Right renal pelvis (tissue), 4 donors: ENCODE results near the gene MEGF6. TPM values are rescaled to one million over a fixed set of nuclear protein-coding genes. Genes with fewer than 3 reads are reported as not detected.
"Not testable (repeated sequence)": the region's sequence is repeated elsewhere in the genome, so short reads cannot be mapped to it uniquely, and the experiment has no call there.

Source experiments
- DNase-seq, 4 donors: peaks; one replicate each; pipeline ENCODE4 v3.0.0-alpha.2; 2013; ENCODE audit warnings: low read depth in 4 of 4, low spot score in 3 of 4, missing footprints in 1 of 4
- polyA plus RNA-seq, 4 donors: library from polyadenylated mRNA; unstranded; fragments of 120-200 nt; gene quantifications; one replicate each; pipeline ENCODE4 v1.2.1, GENCODE V29; 2013; ENCODE audit not compliant: insufficient read length in 4 of 4

The MEGF6 gene
- polyA plus RNA-seq, 4 donors, result 9.0 to 15.6 (median 10.5) TPM

DNA sequence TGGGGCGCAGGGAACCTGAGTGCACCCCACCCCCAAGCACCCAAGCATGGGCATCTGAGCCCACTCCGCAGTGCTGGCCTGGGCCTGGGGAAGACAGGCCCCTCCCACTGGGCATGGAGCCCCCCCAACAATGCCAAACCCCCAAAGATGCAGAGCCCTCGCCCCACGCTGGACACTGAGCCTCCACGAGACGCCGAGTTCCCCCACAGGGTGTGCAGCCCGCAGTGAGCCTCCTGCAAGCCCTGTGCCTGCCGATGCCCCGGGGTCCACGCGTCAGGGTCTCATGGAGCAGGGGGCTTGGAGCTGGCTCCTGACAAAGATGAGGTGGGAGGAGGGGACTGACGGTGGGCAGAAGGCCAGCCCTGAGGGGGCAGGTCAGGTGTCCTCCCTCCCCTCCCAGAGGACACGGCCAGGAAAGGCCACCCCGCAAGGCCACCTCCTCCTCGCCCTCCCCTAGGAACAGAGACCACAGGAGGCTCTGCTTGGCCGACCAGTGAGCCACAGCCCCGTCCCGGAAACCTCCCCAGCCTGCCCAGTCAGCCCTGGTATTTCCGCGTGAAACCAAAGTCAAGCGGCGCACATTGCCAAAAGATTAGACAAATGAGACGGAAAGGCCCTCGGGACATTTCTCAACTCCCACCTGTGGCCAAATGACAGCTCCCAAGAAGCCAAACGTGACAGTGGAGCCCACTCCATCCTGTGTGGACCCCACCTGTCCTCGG is 33.4 kb downstream of the MEGF6 start:
- no peak for DNase-seq

DNA sequence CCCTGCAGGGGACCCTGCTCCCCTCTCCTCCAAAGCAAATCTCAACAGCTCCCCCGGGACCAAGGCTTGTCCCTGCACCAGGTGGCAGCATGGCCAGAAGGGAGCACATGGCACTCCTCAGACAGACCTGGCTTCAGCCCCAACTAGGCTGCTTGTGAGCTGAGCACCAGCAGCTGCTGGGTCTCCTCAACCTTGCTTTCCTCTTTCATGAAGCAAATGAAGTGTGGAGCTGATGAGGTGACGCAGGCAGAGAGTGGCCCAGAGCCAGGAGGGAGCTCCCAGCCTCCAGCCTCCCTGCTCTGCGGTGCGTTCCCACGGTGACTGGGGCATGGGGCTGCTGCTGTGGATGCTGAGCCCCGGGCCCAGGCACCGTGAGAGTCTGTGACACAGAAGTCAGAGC is 34.0 kb downstream of the MEGF6 start:
- DNase-seq, result no peak

DNA sequence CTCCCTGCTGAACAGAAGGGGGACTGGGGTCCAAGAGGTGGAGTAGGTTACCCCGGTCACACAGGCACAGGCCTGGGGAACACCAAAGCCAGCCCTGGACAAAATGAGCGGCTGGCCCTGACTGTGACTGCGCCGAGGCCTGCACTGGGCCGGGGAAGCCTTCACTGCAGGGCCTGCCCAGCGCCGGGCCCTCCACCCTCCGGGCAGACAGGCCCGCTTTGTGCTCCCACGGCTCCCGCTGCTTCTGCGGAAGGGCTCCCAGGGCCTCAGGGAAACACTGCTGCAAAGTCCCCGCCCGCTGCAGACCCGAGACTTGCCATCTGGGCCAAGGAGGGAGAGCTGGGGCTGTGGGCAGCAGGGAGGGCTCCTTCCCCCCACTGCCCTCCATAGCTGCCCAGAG is 35.3 kb downstream of the MEGF6 start:
- no peak for DNase-seq

DNA sequence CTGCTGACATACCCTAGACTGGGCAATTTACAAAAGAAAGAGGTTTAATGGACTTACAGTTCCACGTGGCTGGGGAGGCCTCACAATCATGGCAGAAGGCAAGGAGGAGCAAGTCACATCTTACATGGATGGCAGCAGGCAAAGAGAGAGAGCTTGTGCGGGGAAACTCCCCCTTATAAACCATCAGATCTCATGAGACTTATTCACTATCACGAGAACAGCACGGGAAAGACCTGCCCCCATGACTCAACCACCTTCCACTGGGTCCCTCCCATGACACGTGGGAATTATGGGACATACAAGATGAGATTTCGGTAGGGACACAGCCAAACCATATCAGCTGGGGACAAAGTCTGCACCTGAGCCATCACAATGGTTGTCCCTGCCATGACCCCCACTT is 35.8 kb downstream of the MEGF6 start:
- DNase-seq, result not testable (repeated sequence)

DNA sequence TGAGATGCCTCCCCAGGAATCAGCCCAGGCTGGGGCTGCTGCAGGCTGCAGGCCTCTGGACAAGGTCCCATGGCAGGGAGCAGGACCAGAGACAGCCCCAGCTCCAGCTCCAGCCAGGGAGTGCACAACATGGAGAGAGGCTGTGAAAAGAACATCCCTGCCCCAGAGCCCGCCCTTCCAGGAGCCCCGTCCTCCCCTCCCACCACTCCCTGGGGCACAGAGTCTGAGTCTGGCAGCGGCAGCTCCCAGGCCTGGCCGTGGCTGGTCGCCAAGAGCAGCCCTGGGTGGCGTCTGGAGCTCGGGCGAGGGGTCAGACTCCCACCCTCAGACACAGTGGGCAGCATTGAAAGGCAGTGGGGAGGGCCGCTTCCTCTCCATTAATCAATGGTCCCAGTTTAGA is 37.8 kb downstream of the MEGF6 start:
- DNase-seq, result no peak

DNA sequence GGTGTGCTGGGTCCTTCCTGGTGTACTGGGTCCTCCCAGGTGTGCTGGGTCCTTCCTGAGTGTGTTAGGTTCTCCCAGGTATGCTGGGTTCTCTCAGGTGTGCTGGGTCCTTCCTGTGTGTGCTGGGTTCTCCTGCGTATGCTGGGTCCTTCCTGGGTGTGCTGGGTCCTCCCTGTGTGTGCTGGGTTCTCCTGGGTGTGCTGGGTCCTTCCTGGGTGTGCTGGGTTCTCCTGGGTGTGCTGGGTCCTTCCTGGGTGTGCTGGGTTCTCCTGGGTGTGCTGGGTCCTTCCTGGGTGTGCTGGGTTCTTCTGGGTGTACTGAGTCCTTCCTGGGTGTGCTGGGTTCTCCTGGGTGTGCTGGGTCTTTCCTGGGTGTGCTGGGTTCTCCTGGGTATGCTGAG is 38.7 kb downstream of the MEGF6 start:
- DNase-seq, result not testable (repeated sequence)

DNA sequence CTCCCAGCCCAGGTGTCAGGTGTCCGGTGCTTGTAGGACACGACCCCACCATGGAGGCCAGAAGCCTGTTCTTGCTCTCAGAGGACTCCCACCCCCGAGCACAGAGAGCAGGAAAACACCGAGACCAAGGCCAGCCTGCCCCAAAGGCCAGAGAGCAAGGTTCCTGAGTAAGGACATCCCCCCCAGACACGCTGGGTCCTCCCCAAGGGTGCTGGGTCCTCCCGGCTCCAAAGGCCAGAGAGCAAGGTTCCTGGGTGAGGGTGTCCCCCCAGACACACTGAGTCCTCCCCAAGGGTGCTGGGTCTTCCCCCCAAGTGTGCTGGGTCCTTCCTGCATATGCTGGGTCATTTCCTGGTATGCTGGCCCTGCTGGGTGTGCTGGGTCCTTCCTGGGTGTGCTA is 40.0 kb downstream of the MEGF6 start:
- no peak for DNase-seq

DNA sequence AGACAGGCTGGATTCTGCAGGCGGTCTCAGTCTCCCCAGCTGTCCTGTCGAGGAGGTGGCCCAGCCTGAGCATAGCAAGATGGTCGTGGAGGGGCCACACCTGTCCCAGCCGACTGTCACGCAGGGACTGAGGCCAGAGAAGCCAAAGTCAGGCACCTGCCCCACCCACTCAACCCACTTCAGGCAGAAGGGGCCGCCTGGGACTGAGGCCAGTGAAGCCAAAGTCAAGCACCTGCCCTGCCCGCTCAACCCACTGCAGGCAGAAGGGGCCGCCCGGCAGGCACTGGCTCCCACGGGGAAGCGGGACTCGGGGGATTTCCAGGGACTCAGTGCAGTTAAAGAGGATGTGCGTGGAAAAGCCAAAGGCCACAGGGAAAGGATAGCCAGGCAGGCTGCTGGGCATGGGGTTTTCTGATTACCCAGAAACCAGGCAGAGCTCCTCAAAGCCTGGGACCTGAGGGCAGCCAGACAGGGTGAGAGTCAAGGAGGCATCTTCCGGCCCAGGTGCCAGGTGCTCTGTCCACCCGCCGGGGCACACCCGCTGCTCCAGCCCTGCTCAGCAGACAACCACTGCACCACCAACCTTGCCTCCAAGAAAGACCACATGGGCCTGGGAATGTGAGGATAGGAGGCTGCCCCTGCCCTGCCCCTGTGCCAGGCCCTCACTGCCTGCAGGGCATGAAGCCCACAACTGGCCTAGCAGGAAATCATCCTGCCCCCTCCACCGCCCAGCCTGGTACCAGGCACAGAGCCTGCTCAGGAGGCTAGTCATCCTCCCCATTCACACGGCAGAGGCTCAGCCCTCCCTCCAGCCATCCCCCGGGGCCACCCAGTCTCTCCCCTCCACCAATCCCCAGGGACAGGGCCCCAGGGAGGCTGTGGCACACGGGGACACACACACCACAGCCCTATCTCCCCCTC is 41.0 kb downstream of the MEGF6 start:
- DNase-seq, result no peak

DNA sequence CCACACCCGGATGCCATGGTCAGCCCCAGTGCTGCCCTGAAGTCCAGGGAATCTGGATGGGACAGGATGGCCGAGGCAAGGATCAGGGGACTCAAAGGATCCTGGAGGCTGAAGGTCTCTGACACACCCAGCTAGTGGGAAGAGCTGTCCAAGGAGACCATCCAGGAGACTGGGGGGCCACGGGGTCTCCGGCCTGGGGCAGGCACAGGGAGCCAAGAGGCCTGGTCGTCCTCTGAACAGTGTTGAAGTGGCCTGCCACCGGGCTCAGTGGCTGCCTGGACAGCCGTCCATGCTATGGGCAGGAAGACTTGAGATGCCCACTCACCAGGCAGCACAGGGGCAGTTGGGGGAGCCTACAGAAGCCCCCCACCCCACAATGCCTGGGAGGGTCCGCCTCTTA is 41.9 kb downstream of the MEGF6 start:
- DNase-seq, result no peak

DNA sequence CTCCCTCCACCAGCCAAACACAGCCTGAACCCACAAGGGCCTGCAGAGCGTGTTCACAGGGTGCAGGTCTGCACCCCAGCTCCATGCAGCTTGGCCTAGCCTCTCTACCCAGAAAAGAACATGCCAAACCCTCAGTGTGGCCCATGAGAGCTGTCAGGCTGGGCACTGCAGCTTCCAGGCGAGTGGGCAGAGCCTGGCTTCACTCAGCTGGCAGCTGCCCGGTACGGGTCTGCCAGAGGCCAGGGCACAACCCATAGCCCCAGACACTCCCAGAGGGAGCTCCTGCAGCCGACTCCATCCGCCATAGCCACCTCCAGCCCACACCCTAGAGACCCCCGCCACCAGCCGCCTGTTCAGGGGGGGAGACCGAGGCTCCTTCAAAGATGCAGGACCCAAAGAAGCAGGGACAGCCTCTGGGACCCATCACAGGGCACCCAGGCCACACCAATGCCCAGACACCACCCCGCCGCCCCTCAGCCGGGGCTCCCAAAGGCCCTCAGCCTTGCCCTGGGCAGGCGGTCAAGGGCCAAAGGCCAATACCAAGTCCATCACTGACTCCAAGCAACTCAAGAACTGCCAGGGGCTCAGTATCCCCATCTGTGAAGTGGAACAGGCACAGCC is 42.4 kb downstream of the MEGF6 start:
- no peak for DNase-seq

DNA sequence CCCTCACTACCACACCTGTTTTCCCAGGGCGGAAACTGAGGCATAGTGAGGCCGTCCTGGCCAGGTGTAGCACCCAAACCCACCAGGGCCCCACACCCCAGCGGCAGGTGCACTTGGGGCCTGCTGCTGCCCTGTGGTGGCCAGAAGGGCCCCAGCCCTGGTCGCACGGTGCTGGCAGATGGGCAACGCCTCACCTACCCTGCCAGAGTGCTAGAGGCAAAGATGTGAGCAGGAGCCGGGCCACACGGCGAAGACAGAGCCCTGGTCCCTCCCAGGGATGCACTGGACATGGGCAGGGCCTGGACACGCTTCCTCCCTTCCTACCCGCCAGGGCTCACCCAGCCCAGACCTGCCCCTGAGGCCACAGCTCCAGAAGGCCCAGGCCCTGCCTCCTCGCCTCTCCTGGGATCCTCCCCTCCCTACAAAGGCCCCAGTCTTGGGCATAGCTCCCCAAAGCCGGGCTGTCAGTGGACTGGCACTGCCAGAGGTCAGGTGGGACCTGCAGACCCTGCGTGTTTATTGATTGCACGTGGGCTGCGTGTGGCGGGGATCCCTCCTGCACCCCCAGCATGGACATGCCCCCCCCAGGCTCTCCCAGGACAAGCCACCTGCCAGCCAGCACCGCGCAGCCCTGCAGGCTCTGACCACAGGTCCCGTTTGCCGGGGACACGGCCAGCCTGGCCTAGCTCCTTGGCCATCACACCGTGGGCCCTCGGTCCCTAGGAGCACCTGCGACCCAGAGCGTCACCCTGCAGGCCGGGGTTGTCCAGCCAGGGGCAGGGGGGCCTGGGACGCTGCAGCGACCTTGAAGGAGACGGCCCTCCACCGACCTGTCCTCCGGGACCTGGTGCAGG is 44.1 kb downstream of the MEGF6 start:
- no peak for DNase-seq

DNA sequence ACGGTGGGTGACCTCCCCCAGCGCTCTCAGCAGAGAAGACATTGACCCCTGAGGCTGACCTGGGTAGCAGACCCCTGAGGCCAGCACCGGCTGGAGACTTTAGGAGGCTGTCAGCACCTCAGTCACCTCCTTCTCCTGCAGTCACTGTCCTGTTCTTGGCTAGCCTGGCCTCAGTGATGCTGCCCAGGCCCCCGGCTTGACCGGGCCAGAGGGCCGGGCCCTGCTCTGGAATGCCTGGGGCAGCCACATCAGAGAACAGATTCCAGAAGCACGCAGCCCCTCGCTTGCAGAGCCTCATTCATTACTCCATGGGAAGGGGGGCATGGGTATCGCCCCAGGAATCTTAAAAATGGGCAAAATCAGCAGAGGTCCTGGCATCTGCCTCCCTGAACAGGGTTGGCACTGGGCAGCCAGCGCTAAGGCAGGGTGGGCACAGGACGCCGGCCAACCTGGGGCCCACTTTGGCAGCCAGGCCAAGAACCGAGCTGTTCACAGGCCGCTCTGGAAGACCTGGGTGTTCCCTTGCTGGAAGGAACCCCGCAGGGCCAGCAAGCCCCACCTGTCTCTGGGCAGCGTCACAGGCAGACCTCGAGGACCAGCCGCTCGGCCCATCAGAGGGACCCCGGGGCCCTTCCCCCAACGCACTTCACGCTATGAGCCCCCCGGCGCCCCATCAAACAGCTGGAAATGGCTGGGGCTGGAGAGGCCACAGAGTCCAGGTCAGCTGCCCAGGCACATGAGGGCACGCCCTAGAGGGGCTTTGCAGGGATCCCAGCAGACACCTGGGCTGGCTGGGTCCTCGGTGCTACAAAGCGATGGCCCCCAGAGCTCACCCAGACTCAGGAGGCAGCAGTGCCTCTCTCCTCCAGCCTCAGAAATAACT is 45.1 kb downstream of the MEGF6 start:
- DNase-seq, result no peak

DNA sequence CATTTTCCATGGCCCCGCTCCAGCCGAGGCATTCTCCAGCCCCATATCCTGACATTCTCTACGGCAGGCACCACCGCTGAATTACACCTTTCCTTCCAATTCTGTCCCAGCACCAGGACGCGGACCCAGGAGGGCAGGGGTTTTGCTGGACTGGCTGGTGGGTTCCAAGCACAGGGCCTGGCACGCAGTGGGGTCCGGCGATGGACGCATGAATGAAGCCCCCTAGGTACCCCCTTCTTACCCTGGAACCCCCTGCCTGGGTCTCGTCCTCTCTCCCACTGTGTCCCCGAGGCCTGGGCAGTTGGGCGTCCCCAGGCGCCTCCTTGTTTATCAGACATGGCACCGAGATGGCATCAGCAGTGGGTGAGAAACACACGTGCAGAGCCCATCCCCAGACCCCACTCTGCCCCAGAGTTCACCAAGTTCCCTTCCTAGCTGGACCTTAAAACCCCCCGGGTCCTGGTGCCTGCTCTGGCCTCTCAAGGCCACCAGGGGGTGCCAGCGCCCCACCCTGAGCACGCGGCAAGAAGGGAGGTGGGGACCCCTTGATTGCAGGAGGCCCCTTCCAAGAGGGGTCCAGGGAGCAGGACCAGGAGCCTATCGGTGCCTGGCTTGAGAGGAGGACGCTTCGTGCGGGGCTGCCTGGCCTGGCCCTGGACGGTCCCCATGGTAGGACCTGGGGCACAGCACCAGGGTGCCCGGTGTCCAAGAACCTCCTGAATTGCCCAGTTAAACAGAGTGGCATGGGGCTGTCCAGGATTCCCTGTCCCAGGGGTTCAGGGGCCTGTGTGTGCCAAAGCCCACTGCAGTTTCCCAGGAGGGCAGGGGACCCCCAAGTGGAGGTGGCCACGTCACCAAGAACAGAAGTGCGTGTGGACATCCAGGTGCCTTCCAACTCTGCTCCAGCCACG is 46.1 kb downstream of the MEGF6 start:
- no peak for DNase-seq

DNA sequence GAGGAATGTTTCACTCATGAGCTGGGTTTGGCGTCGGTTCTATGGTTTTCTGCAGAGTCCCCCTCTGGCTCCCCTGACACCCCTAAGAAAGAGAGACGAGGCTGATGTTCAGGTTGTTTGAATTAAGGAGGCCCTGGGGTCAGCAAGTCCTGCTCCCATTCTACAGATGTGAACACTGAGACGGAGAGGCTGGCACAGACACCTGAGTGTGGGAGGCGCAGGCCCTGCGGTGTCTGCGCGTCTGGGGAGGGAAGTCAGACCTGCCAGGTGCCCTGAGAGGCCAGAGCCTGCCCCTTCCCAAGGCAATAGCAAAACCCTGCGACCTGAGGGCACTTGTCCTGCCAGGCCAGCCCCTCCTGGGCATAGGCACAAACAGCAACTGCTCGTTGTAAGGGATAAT is 47.7 kb downstream of the MEGF6 start:
- DNase-seq, result no peak

DNA sequence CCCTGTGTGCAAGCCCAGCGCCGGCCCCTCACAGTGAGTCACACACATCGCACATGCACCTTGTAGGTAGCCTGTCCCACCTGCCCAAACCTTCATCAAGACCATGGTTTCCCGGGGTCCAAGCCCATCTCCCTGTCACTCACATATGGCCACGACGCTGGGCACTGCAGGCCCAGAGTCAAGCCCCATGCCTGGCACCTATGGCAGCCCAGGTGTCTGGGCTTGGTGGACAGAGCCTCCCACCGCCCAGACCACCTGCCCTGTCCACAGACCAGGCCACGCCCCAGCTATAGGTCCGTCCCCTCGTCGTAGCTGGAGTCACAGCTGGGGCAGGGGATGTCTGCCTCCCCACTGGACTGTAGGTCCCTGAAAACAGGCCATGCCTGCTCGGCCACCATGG is 48.2 kb downstream of the MEGF6 start:
- DNase-seq, result no peak

DNA sequence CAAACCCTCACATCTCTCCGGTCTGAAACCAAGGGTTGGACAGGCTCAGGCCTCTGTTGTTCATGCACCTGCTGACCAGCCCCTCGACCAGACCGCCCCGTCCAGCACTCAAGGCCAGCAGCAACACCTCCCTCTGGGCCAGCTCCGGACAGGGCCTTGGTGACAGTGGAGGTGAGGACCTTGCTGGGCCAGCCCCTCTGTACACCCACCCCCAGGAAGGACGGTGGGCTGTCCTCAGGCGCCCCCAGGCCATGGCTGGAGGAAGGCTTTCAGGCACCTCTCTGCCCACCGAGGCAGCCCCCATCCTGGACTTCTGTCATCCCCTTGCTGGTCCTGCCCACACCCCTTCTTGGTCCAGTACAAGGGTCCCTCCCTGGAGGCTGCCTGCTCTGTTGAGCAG is 48.6 kb downstream of the MEGF6 start:
- DNase-seq, result no peak

DNA sequence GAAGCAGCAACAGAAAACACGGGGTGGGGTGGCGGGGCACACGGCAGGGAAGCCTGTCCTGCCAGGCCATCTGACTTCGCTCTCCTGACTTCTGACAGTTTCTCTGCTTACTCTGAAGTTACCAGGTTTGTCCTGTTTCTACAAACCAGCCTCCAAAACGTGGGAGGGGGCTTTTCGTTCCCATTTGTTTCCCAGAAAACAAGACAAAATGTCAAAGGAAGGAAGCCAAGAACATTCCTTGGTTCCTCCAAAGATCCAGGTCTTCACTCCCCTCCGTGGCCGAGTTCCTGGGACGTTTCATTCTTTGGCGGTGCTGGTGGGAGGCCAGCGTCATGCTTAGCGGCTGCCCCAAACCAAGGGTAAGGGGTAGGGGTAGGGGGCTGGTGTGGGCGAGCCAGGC is 49.6 kb downstream of the MEGF6 start:
- DNase-seq, result no peak

DNA sequence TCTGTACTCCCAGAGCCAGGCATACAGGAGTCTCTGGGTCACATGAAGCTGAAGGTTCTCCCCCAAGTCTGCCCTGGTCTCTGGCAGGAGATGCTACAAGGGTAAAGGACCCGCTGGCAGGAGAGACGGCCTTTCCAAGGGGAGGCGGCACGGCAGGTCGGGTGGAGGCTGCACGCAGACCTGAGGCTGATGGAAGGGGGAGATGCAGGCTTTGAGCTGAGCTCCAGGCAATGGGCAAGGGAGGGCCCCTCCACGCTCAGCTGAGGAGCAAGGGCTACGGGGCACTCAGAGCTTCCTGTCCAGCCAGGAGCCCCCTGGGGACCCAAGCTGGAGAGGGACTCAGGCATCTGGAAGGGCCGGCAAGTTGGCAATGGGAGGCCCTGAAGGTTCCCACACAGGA is 50.3 kb downstream of the MEGF6 start:
- DNase-seq, result no peak
